Stimulated activated CD4-positive, alpha-beta T cell treated with anti-CD3 and anti-CD28 coated beads, Interleukin-1b, Interleukin-23, amount 100 ng/mL, for 4 hours (primary cell): ENCODE results near the gene RHBDL1.

Experiments used
- DNase-seq, 2 donors: peaks; one replicate each; pipeline ENCODE4 v3.0.0-alpha.2; 2020; ENCODE audit warnings: low read depth in 2 of 2

RHBDL1 gene

DNA sequence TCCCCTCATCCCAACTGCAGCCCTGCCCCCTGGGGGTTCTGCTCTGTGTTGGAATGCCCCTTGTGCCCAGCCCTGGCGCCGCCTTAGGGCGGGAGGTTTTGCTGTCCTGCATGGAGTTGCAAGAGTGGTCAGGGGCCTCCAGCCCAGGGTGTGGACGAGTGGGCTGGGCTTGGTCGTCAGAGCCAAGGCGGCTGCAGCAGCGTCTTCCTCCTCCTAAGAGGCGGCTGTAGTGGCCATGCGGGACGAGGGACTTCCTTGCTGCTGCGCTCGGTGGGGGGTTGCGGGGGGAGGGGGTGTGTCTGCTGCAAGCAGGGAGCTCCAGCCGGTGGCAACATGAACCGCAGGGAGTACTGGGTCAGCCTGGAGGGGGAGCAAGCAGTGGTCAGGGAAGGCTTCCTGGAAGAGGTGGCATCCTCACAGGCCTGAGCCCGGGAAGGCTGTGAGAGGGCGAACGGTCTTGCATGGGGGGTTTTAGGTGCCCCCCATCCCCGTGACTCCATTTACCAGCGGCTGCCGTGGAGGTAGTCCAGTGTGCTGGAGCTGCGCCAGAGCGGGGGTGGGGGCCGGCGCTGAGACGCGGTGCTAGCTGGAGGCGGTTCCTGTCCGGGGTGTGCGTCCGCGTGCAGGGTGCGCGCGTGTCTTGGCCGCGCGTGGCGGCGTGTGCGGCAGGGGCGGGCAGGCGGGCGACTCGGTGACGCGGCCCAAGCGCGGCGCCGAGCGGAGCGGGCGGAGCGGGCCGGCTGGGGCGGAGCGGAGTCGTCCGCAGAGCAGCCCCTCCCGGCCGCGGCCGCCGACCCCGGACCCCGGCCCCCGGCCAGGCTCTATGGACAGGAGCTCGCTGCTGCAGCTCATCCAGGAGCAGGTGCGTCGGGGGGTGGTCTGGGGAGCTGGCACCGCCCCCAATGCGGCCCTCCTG lies at the start of gene RHBDL1:
RHBDL1 (plus strand) TSS at position 704 of the 916 bp plus-strand sequence; CDS start at position 824, 120 bp downstream.
- no peak for DNase-seq

DNA sequence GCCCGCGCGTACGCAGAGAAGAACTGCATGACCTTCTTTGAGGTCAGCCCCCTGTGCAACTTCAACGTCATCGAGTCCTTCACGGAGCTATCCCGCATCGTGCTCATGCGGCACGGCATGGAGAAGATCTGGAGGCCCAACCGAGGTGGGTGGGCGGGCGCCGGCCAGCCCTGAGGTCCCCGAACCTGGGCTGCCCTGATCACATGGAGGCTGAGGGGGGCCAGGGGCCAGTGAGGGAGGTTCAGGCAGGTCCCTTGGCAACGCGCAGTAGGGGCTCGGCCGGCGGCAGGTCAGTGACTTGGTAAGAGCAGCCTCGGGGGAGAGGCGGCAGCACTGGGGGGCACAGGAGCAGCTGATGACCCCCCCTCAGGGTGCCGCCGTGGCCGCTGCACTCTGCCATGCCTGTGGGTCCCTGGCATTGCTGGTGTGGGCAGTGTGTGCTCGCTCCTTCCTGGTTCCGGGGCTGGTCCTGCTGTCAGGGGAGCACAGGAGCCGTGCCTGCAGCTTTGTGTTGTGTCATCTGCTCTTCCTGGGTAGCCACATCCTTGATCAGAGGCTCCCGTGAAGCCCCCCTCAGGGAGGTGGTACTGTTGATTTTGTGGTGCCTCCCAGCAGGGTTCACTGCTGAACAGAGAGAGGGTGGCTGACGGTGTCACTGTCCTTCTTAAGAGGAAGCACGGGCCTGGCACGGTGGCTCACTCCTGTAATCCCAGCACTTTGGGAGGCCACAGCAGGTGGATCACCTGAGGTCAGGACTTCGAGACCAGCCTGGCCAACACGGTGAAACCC lies 49.3 kb upstream of the RHBDL1 start:
- DNase-seq, result no peak

DNA sequence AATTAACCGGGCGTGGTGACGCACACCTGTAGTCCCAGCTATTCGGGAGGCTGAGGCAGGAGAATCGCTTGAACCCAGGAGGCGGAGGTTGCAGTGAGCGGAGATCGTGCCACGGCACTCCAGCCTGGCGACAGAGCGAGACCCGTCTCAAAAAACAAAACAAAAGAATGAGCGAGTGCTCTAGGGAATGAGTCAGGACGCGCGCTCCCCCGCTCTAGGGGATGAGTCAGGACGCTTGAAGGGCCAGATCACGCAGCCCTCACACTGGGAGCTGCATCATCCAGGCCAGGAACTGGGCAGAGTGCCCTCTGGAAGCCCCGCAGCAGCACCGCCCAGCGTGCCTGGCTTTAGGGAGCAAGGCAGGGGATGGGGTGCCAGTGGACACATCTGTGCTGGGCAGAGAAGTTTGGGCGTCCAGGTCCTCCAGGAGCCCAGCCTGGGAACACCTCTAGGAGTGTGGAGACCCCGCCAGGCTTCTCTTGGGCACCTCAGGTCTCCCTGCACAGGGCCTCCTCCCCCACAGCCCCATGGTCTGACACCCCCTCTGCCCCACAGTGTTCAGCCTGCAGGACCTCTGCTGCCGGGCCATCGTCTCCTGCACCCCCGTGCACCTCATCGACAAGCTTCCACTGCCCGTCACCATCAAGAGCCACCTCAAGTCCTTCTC lies 48.6 kb upstream of the RHBDL1 start:
- DNase-seq, result no peak

DNA sequence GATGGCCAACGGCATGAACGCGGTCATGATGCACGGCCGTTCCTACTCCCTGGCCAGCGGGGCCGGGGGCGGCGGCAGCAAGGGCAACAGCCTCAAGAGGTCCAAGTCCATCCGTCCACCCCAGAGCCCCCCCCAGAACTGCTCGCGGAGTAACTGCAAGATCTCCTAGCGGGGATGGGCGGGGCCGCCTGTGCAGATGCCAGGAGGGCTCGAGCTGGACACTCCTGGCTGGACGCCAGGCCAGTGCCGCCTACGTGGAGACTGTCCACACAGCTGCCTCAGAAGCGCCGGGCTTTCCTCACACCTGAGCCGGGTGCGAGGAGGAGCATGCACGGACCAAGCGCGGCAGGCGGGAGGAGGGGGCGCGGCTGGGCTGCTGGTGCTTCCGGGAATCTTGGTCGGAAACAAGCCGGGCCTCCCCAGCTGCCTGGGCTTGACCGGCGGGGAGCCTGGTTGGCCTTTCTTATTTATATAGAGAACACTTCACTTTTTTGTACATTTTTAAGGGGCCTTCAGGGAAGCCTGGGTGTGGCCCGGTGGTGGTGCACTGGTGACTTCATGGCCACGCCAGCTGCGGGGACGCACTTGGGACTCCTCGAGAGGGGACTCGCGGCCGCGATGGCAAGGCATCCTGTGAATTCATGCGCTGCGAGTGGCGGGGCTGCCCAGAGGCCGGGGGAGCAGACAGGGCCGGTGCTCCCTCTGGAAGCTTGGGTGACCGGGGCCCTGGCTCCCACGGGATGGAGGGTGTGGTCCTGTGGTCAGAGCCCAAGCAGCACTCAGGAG lies 47.8 kb upstream of the RHBDL1 start:
- no peak for DNase-seq

DNA sequence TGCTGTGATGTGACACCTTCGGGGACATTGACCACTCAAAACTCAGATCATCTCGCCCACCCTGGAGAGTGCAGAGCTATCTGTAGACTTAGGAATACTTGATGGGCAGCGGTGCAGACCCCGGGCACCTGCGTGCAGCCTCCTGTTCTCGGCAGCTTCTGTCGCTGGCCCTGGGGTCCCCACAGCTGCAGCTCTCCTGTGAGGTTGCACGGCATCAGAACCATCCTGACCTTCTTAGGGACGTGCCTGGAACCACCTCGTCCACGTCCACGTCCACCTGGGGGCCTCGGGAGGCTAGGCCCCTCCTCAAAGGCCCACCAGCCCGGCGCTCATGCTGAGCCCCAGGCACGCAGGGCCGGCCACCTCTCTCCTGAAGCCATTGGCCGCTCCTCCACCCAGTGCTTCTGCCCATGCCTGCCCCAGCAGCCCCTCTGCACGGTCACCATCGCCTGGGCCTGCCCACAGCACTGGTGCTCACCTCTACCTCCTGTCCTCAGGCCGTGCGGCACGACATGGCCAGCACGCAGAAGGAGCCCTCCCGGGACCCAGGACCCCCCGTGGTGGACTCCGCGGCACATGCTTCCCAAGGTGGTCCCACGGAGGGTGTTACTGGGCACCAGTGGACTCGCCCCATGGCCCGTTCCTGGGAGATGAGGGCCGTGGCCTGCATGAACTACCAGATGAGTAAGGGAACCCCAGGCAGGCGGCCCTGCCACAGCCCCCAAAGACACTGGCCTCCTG lies 47.0 kb upstream of the RHBDL1 start:
- no peak for DNase-seq

DNA sequence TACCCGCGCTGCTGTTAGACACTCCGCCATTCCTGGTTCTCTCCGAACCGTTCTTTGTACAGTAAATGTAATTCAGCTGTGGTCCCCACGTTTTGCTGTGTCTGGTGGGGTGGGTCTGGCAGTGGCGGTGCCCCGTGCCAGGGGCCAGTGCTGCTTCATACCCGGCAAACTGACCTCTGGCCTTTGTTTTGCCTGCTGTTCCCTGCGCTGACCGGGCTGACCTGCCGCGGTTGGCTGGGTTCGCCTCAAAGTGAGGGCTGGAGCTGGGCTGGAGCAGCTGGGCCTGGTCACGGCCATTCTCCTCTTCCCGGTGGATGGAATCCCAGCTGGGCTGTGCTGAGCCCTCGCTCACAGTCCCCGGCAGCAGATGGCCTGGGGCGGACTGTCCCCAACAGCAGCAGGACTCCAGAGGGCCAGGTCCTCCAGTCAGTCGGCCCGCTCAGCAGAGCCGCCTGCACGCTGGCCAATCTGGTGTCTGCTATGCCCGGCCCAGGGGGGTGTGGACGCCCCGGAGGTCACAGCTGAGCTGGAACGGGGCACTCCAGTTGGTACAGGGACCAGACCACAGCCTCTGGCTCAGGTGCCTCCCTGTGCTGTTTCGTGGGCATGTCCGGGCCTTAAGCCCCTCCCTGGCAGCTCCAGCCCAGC lies 46.2 kb upstream of the RHBDL1 start:
- DNase-seq, result no peak

DNA sequence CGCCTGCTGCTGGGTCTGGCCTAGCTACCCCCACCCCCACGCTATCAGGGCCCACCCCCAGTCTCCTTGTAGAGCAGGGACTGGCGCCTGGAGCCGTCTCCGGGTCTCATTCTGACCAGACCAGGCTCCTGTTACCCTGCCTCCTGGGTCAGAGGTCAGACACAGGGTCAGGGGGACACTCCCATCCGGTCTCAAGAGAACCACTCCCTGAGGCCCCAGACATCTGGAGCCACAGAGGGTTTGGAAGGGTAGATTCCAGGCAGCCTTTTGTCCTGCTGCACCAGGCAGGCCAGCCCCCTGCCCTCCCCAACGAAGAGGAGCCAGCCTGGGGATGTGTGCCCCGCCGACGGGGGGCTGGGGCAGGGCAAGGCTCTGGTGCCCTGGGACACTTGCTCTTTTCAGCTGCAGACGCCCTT lies 45.6 kb upstream of the RHBDL1 start:
- DNase-seq, result no peak

DNA sequence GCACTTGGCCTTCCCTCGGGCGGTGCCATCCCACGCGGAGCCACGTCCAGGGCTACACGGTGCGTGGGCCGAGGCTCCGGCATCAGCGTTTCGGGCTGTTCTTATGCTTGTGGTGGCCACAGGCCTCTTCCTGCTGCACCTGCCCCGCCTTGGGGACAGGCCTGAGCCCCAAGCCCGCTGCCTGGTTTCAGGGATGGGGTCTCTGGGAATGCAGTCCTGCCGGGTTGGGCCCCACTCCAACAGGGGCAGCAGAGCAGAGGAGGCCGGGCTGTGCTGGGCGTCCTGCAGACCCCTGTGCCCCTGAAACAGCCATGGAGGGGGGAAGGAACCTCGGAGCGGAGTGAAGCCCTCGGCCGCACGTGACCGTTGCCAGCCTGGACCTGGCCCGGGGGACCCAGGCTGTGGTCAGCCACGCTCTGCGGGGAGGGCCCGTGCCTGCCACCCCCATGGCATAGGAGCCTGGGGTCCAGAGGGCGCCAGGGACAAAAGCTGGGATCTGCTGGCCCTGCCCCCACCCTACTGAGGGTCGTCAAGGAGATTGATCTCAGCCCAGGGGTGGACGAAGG lies 45.1 kb upstream of the RHBDL1 start:
- DNase-seq, result no peak

DNA sequence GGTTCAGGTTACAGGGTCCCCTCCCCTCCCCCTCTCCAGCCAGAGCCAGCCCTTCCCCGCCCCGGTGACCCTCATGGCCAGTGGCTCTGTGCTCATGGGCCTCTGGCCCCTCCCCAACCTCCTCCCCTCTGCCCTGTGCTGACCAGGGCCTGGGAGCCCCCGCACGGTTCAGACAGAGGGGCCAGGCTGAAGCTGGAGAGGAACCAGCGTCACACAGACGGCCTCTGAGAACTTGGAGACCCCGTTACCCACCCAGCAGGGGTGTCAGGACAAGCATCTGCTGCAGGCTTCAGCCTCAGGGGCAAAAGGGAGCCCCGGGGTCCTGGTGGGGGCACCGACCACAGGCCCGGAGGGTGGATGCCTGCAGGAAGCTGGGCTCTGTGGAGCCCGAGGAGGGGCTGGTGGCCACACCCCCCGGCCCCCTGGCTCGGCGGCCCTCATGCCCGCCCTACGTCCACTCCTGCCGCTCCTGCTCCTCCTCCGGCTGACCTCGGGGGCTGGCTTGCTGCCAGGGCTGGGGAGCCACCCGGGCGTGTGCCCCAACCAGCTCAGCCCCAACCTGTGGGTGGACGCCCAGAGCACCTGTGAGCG lies 44.6 kb upstream of the RHBDL1 start, which contains the start of gene WFIKKN1:
WFIKKN1 (plus strand) TSS at position 171 of the 591 bp plus-strand sequence; CDS start at position 440, 269 bp downstream.
- no peak for DNase-seq

DNA sequence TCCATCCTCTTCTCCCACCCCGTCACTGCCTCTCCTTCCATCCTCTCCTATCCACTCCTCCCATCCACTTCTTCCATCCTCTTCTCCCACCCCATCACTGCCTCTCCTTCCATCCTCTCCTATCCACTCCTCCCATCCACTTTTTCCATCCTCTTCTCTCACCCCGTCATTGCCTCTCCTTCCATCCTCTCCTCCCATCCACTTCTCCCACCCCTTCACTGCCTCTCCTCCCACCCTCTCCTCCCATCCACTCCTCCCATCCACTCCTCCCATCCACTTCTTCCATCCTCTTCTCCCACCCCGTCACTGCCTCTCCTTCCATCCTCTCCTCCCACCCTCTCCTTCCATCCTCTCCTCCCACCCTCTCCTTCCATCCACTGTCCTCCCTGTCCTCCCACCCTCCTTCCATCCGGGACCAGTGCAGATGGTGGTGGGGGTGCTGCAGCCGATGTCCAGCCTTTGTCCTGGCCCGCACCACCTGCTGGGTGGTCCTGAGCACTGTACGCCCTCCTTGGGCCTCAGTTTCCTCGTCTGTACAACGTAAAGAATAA lies 43.6 kb upstream of the RHBDL1 start:
- no peak for DNase-seq

DNA sequence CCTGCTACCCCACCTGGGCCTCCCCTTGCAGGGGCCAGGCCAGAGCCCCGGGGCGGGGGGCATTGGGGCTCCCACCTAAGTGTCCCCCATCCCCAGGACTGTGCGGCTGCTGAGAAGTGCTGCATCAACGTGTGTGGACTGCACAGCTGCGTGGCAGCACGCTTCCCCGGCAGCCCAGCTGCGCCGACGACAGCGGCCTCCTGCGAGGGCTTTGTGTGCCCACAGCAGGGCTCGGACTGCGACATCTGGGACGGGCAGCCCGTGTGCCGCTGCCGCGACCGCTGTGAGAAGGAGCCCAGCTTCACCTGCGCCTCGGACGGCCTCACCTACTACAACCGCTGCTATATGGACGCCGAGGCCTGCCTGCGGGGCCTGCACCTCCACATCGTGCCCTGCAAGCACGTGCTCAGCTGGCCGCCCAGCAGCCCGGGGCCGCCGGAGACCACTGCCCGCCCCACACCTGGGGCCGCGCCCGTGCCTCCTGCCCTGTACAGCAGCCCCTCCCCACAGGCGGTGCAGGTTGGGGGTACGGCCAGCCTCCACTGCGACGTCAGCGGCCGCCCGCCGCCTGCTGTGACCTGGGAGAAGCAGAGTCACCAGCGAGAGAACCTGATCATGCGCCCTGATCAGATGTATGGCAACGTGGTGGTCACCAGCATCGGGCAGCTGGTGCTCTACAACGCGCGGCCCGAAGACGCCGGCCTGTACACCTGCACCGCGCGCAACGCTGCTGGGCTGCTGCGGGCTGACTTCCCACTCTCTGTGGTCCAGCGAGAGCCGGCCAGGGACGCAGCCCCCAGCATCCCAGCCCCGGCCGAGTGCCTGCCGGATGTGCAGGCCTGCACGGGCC lies 42.8 kb upstream of the RHBDL1 start:
- DNase-seq, result no peak

DNA sequence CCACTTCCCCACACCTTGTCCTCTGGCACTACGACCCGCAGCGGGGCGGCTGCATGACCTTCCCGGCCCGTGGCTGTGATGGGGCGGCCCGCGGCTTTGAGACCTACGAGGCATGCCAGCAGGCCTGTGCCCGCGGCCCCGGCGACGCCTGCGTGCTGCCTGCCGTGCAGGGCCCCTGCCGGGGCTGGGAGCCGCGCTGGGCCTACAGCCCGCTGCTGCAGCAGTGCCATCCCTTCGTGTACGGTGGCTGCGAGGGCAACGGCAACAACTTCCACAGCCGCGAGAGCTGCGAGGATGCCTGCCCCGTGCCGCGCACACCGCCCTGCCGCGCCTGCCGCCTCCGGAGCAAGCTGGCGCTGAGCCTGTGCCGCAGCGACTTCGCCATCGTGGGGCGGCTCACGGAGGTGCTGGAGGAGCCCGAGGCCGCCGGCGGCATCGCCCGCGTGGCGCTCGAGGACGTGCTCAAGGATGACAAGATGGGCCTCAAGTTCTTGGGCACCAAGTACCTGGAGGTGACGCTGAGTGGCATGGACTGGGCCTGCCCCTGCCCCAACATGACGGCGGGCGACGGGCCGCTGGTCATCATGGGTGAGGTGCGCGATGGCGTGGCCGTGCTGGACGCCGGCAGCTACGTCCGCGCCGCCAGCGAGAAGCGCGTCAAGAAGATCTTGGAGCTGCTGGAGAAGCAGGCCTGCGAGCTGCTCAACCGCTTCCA lies 42.0 kb upstream of the RHBDL1 start:
- no peak for DNase-seq

DNA sequence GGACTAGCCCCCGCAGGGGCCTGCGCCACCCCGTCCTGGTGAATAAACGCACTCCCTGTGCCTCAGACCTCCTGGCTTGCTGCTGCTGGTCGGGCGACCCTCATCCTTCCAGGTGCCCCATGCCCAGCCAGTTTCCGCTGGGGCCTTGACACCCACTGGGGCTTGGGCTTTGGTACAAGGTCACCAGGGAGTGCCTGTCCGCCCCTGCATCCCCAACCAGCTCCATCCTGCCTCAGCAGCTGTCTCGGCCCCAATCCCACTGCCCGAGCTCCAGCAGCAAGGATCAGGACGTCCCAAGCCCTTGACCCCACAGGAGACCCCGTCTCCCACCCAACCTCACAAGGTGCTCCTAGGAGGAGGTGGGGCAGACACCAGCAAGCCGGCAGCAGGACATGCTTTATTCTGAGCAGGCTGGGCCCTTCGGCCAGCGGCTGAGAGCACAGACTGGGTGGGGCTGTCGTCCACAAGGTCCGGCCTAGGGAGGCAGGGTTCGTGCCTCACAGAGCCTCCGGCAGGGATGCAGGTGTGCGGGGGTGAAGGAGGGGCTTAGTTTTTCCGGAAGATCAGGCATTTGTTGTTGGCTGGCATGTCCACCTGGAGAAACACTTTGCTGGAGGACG lies 41.3 kb upstream of the RHBDL1 start:
- no peak for DNase-seq

DNA sequence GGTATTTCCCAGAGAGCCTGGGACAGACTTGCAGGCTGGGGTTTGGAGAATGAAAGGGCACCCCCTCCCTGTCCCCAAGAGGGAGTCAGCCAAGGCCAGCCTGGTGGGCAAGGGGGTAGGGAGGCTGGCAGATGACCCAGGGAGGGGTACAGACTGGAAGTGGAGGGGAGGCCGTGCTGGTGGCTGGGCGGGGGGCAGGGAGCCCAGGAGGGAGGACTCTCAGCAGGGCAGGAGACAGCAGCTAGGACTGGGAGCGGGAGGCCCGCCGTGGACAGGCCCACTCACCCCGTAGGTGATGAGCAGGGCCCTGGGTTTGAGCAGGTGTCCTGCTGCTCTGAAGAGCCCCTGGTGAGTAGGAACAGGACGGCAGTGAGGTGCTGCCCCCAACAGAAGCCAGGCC lies 40.5 kb upstream of the RHBDL1 start:
- DNase-seq, result no peak

DNA sequence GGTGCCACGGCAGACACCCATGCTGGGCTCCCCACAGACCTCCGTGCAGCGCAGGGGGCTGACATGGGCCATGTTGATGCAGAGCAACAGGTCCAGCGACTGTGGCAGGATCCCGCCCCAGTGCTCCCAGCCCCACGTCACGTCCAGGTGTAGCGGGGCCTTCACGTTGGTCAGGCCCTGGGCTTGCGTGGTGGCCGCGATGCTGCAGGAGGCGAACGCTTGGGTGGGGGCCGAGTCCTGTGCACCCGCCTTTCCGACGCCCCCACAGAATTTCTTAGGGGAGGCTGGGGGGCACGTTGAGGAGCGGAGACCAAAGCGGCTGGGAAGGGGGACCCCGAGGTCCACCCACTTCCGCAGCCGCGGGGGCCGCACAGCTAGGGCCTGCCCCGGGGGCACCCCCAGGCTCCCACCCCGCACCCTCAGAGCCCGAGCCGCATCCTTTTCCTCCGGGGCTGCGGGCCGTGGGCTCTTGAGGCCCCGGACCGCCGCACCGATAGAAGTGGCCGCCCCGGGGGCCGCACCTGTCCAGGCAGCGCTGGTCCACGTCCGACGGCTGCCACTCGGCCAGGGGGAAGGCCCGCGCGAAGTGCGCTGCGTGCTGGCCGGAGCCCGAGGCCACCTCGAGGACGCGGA lies 39.8 kb upstream of the RHBDL1 start:
- DNase-seq, result no peak
